ENCODE results near the gene OPRD1.
A peak's percentile ranks its signal among the peaks of the same experiment; 100 is the strongest.

The OPRD1 gene

DNA sequence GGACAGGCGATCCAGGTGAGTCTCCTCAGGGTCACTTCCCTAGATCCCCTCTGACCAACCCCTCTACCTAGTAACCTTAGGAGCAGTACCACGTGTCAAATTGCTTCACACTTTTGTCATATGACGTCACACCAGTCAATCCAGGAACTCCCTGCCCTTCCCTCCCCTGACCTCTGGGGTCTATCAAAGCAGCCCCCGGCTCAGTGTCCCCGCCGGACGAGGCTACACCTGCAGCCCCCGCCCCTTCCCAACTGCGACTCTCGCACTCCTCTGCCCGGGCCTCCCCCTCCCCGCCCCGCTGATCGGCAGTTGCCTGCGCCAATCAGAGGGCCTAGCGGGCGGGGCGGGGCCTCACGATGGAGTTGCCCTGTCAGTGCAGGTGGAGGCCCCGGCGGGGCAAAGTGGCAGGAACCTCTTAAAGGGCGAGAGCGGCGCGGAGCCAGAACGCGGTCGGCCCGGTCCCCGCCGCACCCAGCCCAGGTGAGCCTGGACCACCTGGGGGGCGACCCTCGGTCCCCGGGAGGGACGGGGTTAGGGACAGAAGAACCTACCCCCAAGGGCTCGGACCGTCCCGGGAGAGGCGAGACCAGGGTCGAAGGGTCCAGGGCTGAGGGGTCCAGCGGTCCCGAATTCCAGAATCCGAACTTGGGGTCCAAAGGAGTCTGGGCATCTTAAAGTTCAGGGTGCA is 74.9 kb downstream of the OPRD1 start:
- peak; percentile 86 for DNase-seq

DNA sequence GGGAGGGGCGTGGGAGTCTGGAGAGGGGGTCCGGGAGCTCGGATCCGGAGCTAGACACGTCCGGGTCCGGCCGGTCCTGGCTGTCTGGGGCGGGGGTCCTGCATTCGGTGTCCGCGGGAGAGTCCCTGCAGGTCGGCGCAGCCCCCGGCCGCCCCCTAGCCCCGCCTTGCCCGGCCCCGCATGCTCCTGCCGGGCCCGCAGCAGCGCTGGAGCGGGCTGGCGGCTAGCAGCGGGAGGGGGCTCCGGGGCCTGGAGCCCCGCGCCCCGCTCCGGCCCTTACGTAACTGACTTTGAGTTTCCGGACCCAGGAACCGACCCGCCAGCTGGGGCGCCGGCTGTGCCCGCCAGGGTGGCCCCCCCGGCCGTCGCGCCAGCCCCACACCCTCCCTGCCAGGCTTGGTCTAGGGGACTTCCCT is 75.5 kb downstream of the OPRD1 start:
- DNase-seq = peak; percentile 64

DNA sequence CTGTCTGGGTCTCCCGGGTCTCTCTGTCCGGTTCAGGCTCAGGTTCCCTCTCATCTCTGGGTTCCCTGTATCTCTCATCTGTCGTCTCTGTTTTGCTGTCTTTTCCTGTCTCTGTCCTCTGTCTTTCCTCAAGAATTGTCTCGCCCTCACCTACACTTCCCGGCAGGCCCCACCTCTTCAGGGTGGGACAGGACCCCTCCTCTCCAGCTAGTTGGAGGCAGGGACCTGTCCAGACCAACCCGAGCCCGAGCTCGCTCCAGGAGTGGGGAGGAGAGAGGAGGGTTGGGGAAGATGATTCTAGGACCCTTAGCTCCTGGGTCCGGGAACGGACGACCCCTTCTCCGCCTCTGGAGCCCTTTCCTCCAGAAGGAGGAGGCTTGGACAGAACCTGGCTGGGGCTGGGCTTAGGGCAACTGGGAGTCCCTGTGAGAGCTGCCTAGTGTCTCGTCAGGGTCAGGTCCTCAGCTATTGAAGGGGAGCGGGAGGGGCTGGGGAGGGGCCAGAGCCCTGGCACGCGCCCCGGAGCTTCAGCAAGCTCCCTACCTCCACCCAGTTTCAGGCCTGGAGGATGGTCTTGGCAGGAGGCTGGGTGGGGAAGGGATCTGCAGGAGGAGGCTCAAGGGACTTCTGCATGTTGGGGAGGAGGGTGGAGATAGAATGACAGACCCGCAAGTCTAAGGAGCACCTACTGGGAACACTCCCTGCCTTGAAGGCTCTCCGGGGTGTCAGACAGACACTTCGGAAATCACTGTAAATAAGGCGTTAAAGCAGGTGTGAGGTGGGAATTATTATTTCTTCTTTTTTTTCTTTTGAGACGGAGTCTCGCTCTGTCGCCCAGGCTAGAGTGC is 76.1 kb downstream of the OPRD1 start:
- DNase-seq = no peak

DNA sequence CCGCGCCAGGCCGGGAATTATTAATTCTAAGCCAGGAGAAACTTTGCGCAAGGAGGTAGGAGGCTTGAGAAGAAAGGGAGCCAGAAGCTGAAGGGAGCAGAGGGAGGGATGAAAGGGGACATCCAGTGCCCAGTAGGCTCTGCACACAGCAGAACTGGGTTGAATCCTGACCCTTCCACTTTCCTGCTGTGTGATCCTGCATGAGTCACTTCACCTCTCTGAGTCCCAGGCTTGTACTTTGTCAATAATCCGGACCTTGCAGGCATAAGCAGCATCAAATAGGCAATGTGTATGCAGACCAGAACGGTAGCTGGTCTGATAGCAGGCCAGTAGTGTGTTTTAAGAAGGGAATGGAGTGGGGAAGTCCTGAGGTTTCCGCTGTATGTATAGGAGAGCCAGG is 76.9 kb downstream of the OPRD1 start:
- DNase-seq = no peak

DNA sequence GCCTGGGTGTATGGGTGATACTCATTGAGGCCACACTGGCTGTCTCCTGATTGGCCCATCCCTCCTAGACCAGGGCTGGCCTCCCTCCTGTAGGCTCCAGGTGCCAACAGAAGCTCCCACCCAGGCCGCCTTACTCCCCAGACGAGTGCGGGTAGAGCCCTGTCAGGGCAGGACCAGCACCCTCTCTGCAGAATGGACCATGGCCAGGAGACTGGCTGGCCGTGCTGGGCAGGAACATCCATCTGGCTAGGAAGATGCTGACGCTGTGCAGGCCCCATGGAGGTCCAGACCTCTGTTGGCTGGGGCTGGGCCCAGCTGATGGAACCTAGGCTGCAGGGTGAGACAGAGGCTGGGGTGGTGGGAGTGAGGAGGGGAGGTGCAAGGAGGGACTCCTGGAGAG is 77.4 kb downstream of the OPRD1 start:
- no peak for DNase-seq

DNA sequence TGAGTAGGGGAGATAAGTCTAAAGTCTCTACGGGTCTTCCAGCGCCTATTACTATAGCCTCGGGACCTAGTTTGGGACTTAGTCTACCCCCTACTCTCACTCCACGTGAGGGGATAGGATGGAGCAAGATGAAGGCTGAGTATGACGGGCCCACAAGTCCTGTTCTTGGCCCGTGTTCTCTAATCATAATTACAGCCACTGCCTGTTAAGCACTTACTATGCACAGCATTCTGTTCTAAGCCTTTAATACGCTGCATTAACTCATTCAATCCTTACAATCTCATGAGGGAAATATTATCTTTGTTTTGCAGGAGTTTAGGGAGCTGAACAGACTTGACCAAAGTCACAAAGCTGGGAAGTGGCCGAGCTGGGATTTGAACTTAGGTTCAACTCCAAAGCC is 78.5 kb downstream of the OPRD1 start:
- no peak for DNase-seq

DNA sequence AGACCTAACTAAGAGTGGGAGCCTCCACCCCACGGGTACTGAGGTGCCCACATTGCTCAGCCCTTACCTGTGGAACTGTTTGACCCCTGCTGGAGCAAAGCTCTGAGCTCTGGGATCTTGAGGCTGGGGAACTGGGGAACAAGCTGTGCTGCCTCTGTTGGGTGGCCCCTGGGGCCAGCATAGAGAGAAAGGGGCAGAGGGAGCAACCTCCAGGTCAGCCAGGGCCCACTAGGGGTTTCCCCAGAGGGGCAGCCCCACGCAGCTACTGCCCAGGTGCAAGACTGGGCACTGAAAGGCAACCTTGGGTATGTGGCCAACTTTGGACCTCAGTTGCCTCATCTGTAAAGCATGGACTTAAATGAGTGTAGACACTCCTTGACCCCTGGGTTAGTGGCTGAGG is 78.9 kb downstream of the OPRD1 start:
- no peak for DNase-seq

DNA sequence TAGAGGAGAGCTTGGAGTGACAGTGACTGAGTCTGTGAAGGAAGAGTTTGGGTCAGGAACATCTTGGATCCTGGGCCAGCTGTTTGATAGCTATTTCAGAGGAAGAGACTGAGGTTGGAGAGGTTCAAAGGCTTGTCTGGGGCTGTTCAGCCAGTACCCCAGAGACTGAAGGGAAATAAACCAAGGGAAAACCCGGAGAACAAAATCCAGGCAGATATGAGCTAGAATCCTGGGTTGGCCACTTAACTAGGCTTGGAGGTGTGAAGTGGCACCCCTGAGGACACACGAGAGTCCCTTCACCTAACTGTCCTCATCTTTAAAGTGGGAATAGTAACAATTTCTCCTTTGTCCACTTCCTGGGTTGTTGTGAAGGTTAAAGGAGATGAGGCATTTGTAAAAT is 79.3 kb downstream of the OPRD1 start:
- no peak for DNase-seq

DNA sequence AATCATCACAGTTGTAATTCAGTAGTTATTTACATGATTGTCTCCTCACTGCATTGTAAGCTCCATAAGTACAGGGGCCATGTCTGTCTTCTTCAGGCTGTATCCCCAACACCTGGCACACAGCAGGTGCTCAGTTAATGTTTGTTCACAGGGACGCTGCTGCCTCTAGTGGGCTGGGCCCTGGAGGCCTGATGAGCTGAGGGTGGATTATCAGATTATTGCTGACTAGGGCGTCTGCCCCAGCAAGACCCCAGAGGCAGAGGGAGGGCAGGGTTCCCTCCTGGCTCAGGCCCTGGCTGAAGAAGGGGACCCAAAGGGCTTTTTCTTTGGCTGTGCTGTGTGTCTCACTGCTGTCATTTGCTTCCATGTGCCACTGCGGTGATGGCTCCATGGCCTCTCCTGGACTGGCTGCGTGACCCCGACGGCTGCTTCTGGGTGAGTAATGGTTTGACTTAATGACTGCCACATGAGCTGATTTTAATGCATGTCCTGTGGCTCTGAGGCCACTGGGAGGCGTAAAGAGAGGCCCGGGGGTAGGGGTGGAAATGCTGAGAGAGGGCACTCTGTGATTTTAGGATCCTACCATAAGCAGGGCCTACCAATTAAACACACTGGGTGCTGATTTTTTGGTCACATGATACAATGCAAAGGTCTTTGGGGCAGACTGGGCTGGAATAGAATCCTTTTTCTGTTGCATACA is 81.6 kb downstream of the OPRD1 start:
- DNase-seq = no peak

DNA sequence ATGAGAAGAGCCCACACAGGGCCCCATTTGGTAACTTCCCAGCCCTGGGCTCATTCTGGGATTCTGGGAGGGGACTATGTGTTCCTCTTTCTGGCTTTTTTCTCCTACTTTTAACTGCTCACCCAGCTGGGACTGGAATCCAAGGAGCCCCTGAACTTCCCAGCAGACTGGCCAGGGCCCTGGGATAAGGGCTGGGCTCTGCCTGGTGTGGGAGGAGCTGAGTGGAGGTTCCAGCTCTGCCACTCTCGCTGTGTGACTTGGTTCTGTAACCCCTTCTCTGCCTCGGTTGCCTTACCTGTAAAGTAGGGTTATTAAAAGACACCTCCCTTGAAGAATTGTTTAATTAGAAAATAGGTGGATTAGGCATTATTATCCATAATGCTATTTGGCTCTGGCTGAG is 82.8 kb downstream of the OPRD1 start:
- DNase-seq = no peak

DNA sequence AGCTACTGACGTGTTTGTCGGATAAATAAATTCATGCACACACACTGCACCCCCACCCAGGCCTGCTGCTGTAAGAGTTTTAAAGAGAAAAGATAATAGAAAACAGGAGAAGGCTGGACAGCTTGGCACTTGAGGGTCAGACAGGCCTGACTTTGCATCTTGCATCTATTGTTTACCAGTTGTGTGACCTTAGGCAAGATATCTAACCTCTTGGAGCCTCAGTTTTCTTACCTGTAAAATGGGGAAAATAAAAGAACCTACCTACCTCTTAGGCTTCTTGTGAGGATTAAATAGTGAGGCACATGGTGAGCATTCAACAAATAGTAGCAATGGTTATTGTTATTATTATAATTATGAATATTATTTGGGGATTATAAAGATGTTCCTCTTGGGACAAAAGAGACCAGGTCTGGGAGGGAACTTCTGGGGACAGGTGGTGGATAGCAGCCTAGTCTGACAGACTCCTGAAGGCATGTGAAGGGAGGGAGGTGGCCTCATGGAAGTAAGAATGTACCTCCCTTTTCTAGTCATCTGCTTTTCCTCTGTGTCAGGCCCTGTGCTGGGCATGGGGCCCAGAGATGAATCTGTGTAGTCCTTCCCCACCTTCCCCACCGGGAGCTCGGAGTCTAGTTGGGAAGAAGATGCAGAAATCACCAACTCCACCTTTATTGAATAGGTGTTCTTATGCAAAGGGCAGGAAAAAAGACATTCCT is 84.1 kb downstream of the OPRD1 start:
- no peak for DNase-seq

DNA sequence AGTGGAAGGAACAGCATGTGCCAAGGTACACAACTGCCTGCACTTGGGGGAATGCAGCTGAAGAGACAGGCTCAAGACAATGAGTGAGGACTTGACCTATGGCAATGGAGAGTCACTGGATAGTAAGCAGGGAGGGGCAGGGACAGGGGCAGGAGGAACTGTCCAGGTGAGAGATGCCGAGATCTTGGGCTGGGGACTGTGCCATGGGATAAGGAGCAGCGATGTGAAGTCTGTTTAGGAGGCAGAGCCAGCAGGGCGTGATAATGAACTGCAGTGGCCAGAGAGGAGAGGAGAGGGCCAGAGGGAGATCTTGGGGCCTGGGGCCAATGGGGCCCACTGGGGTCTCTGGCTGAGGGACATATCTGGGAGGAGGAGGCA is 84.6 kb downstream of the OPRD1 start:
- DNase-seq = no peak

DNA sequence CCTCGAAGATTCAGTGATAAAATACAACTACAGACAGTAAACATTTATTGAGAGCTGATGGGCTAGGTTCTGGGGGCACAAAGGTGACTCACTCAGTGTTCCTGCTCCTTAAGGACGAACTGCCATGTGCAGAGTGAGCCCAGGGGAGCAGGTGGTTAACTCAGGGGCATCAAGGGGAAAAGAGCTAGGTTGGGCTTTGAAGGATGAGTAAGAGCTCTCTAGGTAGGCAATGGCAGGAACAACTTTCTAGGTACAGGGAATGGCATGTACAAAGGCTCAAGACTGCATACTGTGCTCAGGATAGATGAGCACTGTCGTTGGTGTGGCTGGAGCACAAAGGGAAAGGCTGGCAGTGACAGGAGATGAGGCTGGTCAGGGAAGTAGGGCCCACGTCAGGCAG is 85.8 kb downstream of the OPRD1 start:
- DNase-seq = no peak

DNA sequence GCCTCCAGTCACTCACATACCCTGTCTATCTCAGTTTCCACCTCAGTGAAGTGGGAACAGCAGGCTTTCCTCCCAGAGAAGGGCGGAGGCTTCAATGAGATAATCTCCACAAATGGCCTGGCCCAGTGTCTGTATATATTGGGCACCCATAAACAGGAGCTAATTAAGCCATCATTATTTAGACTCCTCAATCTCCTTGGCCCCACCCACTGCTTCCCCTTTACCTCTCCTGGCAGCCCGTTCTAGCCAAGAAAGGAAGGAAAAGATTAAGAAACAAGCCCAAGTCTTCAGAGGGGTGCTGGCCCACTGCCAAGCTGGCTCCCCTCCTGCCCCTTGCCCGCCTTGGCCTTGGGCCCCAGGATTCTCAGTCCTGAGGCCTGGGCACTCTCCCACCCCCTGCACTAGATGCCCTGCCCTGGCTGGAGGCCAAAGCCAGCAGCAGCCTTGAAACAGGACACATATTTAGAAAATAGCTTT is 86.5 kb downstream of the OPRD1 start:
- DNase-seq = no peak

DNA sequence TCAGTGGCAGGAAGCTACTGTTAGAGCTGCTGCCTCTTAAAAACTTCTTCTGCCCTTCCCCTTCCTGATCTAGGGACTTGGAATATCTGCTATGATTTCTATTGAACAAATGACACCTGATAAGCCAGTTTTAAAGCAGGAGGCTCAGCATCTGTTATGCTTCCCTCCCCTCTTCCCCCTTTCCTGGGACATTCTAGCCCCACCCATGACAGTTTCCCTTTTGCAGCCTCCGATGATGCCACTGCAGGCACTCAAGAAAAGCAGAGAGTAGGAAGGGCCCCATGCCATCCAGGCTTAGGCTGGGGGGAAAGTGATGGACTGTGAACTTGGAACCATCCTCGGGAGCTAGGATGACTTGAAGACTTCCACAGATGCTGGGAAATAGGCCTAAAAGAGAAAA is 87.3 kb downstream of the OPRD1 start:
- DNase-seq = no peak

DNA sequence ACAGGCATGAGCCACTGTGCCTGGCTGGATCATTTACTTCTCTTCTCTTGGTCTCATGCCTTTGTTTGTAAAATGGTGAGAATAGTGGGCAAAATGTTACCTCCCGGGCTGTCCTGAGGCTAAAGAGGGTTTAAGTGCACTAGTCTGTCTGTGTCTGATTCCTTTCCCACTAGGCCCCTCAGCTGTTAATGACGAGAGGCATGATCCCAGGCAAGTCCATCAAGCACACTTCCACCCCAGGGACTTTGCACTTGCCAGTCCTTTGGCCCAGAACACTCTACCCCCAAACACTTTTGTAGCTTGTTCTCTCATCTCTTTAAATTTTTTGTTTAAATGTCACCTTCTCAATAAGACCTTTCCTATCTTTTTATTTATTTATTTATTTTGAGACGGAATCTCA is 88.6 kb downstream of the OPRD1 start:
- no peak for DNase-seq

DNA sequence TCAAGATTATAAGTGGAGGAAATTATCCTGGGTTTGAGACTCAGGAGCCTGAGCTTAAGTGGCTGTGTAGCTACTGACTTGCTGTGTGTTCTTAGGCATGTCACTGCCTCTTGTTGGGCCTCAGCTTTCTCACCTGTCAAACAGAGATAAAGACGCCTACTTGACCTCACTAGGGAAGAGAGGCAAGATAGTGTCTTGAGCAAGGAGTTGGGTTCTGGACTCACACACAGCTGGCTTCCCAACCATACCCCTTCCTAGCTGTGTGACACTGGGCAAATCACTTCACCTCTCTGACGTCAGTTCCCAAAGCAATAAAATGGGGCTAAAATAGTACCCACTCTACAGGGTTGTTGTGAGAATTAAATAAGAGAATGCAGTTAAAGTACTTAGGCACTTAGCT is 90.8 kb downstream of the OPRD1 start:
- no peak for DNase-seq

DNA sequence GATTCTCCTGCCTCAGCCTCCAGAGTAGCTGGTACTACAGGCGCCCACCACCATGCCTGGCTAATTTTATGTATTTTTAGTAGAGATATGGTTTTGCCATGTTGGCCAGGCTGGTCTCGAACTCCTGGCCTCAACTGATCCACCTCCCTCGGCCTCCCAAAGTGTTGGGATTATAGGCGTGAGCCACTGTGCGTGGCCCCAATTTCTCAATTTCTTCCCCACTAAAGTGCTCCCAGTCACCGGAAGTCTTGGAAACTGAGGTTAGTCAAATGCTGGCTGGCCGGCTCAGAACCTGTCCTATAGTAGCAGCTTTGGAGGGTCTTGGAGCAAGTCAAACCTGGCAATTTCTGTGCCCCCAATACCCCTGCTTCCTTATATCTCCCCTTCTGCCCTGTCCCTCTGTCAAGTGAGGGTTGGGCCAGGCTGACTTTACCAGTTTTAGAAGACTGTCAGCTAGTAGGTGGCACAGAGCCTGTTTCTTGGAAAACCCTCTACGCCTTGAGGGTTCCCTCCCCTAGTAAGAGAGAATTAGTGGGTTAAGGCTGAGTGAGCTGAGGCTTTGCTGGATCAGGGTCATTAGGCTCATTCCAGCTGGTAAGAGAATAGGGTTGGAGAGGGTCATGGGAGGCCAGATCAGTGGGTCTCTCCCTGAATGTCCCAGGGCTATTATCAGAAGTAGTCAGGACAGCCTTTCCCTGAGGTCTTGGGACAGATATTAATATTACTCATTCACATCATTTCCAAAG is 94.1 kb downstream of the OPRD1 start:
- DNase-seq = no peak

DNA sequence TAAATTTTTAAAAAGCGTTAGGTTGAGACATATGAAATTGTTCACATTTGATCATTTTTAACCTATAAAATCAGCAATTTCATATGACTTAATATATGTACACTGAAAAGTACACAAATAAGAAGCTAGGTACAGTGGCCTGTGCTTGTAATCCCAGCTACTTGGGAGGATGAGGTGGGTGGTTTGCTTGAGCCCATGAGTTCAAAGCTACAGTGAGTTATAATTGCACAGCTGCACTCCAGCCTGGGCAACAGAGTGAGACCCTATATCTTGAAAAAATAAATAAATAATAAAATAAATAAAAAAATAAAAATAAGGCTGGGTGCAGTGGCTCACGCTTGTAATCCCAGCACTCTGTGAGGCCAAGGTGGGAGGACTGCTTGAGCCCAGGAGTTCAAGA is 97.2 kb downstream of the OPRD1 start:
- DNase-seq = no peak

DNA sequence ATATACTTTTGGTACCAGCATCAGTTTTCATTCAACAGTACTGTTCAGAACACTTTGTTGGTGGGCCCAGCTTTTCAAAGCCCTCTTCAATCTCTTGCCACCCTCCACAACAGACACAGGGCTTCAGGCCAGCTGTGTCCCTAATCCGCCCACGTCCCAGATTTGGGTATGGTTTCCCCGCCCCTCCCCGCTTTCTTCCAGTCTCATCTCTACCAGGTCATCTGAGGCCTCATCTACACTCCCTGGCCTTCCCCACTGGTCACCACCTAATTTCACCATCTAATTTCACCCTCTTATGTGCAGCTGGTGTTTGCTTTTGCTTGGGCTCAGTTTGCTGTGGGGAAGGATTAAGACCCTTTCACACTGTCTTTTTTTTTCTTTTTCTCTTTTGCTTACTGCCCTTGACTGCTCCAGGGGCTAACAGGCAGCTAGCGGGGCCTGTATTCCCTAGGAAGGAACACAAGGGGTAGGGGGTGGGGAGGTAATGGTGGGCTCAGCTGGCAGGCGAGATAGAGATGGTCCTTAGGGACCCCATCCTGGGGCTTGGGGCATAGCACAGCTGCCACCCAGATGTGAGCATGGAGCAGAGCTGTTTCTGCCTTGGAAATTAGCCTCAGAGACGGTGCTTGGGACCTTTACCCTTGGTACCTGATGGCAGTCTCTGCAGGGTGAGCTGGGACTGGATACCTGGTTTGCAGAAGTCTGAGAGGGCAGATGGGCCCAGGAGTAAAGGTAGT is 98.6 kb downstream of the OPRD1 start:
- DNase-seq = no peak

DNA sequence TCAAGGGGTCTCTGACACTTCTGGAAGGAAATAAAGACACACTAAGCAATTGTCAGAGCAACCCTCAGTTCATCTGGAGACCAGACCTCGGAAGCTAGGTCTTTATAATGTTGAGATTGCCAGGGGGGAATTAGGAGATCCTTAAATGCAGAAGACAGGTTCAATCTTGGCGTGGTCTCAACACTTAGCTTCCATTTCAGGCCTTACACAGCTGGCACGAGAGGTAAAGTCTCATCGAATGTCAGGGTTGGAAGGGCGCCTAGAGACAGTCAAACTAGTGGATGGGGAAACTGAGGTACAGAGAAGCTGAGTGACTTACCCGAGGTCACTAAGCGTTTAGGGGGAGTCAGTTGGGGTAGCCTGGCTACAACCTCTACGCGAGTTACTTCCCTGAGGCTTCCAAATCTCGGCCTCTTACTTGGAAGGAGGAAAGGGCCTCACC is 101.8 kb downstream of the OPRD1 start:
- no peak for DNase-seq
